ENCODE results near the gene STING1.

GRCh38 chr5:139474890-139475791 lies 7.4 kb downstream of the STING1 start:
- no peak for TF ChIP-seq SP2 (CRISPR knock-in tag; IDR thresholded peaks at IDR 0.05)
- no peak for TF ChIP-seq CTCF (CRISPR knock-in tag; IDR thresholded peaks at IDR 0.05)
- TF ChIP-seq NFRKB (IDR thresholded peaks at IDR 0.05) = no peak
- no peak for TF ChIP-seq TAF1 (CRISPR knock-in tag; IDR thresholded peaks at IDR 0.05)
- TF ChIP-seq ZNF564 (CRISPR knock-in tag; IDR thresholded peaks at IDR 0.05) = no peak
- no peak for TF ChIP-seq ZNF3 (CRISPR knock-in tag; IDR thresholded peaks at IDR 0.05)
- no peak for TF ChIP-seq ZNF841 (CRISPR knock-in tag; IDR thresholded peaks at IDR 0.05; ENCODE audit: borderline replicate concordance)
- TF ChIP-seq GTF2F1 (IDR thresholded peaks at IDR 0.05; ENCODE audit: low read length) = no peak
- no peak for TF ChIP-seq EP300 (IDR thresholded peaks at IDR 0.05; ENCODE audit: low read depth in 2 of 2, low read length in 2 of 2)
- no peak for TF ChIP-seq EP300 (CRISPR knock-in tag; IDR thresholded peaks at IDR 0.05; ENCODE audit: borderline replicate concordance)
- TF ChIP-seq ZNF609 (CRISPR knock-in tag; IDR thresholded peaks at IDR 0.05; ENCODE audit: borderline replicate concordance) = no peak
- TF ChIP-seq RAD21 (CRISPR knock-in tag; IDR thresholded peaks at IDR 0.05) = no peak
- no peak for TF ChIP-seq ZNF124 (CRISPR knock-in tag; IDR thresholded peaks at IDR 0.05)
- TF ChIP-seq ZNF143 (CRISPR knock-in tag; IDR thresholded peaks at IDR 0.05) = no peak

Measured in HepG2 (cell line).